Myocyte (in vitro differentiated cells): ENCODE data around the gene IQCB1. TPM values are rescaled to one million over a fixed set of nuclear protein-coding genes. Genes with fewer than 3 reads are reported as not detected.
"Not testable (repeated sequence)": the region's sequence is repeated elsewhere in the genome, so short reads cannot be mapped to it uniquely, and the experiment has no call there.

Source experiments
- DNase-seq: peaks from one replicate; pipeline ENCODE4 v3.0.0-alpha.2; 2012; ENCODE audit warnings: low read depth
- total RNA-seq: library from RNA; depleted of rRNA; stranded (reverse); fragments of >200 nt; gene quantifications from 2 replicates; pipeline ENCODE4 v1.2.3, GENCODE V29; 2014

IQCB1 gene
- total RNA-seq, 1 donor from 2014 or later, result 23.8 TPM

GRCh38 chr3:121809249-121809648, 25.6 kb downstream of the IQCB1 start:
- no peak for DNase-seq

GRCh38 chr3:121803771-121804320, 31.0 kb downstream of the IQCB1 start:
- no peak for DNase-seq

- no peak for DNase-seq
Measured at GRCh38 chr3:121800906-121801305, 34.0 kb downstream of the IQCB1 start.

GRCh38 chr3:121796970-121797369, 37.9 kb downstream of the IQCB1 start:
- DNase-seq, result no peak

GRCh38 chr3:121794264-121794983, 40.4 kb downstream of the IQCB1 start:
- no peak for DNase-seq

GRCh38 chr3:121793078-121793477, 41.8 kb downstream of the IQCB1 start:
- DNase-seq, result no peak

GRCh38 chr3:121786485-121786884, 48.4 kb downstream of the IQCB1 start:
- no peak for DNase-seq

- DNase-seq, result not testable (repeated sequence)
Measured at GRCh38 chr3:121782784-121783183, 52.1 kb downstream of the IQCB1 start.

- no peak for DNase-seq
Measured at GRCh38 chr3:121781611-121782010, 53.2 kb downstream of the IQCB1 start.

GRCh38 chr3:121775095-121775494, 59.8 kb downstream of the IQCB1 start:
- not testable (repeated sequence) for DNase-seq

GRCh38 chr3:121769246-121769645, 65.6 kb downstream of the IQCB1 start:
- no peak for DNase-seq

GRCh38 chr3:121768452-121768851, 66.4 kb downstream of the IQCB1 start:
- DNase-seq, result no peak

GRCh38 chr3:121759541-121760202, 75.2 kb downstream of the IQCB1 start:
- DNase-seq, result no peak

GRCh38 chr3:121758727-121759450, 76.0 kb downstream of the IQCB1 start:
- no peak for DNase-seq

GRCh38 chr3:121757812-121758545, 76.9 kb downstream of the IQCB1 start:
- DNase-seq, result peak; percentile 70

GRCh38 chr3:121757087-121757811, 77.6 kb downstream of the IQCB1 start:
- DNase-seq, result peak; percentile 93

- DNase-seq, result no peak
Measured at GRCh38 chr3:121752772-121753171, 82.1 kb downstream of the IQCB1 start.

- DNase-seq, result no peak
Measured at GRCh38 chr3:121752261-121752660, 82.6 kb downstream of the IQCB1 start.

- DNase-seq, result no peak
Measured at GRCh38 chr3:121750087-121750415, 84.8 kb downstream of the IQCB1 start.

- DNase-seq, result peak; percentile 100
Measured at GRCh38 chr3:121749276-121750086, 85.4 kb downstream of the IQCB1 start, which contains the start of gene GOLGB1. GOLGB1 (minus strand) TSS chr3:121749741; CDS start chr3:121730971, 18,770 bp downstream.
